SKM-1 treated with dmso at 0.1 percent for 144 hours (cell line): Measurements from ENCODE around the gene SWAP70.
A peak's percentile ranks its signal among the peaks of the same experiment; 100 is the strongest.

Experiments
- DNase-seq: peaks from one replicate; lab custom pipeline; 2025; ENCODE audit not compliant: unreplicated experiment; lab: John Stamatoyannopoulos, UW

Gene SWAP70

GRCh38 chr11:9651481-9651880, 12.4 kb upstream of the SWAP70 start:
- DNase-seq, result no peak

- no peak for DNase-seq
Observed at GRCh38 chr11:9651899-9652748, 11.8 kb upstream of the SWAP70 start.

GRCh38 chr11:9653871-9654270, 10.0 kb upstream of the SWAP70 start:
- no peak for DNase-seq

DNA sequence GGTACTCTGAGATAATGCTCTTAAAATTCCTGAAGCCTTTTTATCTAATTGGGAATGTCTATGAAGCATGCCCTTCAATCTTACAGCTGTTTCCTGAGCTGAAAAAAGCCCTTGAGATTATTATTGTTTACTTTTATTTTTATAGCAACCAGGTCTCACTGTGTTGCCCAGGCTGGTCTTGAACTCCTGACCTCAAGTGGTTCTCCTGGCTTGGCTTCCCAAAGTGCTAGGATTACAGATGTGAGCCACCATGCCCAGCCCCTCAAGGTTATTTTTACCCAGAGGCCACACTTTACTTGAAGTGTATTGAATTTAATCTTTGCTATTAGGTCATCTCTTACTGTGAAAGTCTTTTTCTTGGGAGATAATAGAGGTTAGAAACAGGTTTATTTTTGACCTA, 7.0 kb upstream of the SWAP70 start:
- no peak for DNase-seq

GRCh38 chr11:9657531-9657930, 6.3 kb upstream of the SWAP70 start:
- no peak for DNase-seq

DNA sequence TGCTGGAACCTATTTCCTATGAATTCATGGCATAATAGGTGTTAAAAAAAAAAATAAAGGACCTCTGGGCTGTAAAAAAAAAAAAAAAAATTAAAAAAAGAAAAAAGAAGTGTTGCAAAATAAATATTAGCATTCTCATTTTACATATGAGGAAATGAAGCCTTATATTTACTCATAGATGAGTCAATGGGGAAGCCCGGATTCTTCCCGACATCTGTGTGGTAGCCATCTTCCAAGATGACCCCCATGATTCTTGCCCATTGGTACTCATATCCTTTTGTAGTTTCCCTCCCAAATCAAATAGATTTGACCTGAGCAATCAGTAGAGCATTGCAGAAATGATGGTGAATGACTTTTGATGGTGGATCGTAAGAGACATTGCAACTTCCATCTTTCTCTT, 3.0 kb upstream of the SWAP70 start:
- no peak for DNase-seq

DNA sequence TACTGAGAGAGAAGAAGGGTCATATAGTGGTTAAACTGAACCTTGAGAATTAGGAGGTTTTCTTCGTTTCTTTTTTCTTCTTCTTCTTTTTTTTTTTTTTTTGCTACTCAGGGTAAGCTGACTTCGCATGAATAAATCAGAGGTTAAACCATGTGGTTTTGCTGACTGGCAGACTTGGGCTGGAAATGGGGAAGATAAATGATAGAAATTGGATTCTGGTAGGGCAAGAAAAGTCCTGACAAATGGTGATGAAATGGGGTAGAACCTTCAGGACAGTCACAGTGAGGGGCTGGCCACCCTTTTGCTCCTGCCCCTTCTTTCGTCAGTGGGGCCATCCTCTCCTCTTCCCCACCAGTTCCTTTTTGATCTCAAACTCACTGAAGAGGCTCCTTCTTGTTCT, 1.6 kb upstream of the SWAP70 start:
- peak; percentile 91 for DNase-seq

GRCh38 chr11:9664276-9665171, 647 bp downstream of the SWAP70 start:
- DNase-seq, result no peak

DNA sequence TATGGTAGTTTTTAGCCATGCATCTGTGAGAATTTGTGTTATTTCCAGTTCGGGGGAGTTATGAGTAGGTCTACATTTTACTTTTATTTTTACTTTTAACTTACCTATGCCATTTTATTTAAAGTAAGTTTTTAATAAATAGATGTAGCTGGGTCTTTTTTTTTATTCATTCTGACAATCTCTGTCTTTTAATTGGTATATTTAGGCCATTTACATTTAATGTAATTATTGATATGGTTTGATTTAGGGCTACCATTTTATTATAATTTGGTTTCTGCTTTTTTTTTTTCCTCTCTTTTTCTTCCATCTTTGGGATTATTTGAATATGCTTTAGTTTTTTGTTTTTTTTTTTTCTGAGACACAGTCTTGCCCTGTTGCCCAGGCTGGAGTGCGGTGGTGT, 1.9 kb downstream of the SWAP70 start:
- DNase-seq, result no peak

- DNase-seq, result no peak
Observed at GRCh38 chr11:9669954-9670353, 6.1 kb downstream of the SWAP70 start.

GRCh38 chr11:9672288-9672916, 8.5 kb downstream of the SWAP70 start:
- no peak for DNase-seq

DNA sequence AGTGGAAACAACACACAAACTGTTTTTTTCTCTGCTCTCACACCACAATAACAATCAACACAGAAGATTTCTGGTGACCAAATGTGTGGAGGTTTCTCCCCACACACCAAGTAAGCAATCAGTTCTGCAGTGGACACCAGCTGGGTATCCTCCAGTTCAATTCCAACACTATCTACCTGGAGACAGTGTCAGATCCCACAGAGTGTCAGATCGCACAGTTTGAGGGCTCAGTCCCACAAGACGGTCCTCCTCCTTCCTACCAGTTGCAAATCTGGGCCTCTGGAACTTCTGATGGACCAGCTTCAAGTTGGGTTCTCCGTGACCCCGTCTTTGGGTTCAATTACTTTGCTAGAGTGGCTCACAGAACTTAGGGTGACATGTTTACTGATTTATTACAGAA, 9.0 kb downstream of the SWAP70 start:
- no peak for DNase-seq

GRCh38 chr11:9675691-9676090, 11.8 kb downstream of the SWAP70 start:
- no peak for DNase-seq

DNA sequence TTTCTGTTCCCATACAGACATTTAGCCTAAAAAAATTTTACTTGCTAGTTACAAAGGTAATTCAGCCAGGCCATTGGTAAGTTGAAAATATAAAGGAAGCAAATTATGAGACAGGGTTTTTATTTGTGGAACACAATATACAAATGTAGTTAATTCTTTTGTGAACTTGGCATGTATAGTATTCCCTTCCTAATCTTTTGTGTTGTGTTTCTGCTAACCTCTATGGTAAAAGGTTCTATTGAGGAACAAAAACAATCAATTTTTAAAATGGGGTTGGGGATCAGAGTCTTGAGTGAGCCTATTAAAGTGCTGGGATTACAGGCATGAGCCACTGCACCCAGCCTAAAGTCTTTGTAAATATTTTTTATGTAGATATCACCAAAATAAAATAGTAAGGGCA, 14.1 kb downstream of the SWAP70 start:
- DNase-seq, result no peak

DNA sequence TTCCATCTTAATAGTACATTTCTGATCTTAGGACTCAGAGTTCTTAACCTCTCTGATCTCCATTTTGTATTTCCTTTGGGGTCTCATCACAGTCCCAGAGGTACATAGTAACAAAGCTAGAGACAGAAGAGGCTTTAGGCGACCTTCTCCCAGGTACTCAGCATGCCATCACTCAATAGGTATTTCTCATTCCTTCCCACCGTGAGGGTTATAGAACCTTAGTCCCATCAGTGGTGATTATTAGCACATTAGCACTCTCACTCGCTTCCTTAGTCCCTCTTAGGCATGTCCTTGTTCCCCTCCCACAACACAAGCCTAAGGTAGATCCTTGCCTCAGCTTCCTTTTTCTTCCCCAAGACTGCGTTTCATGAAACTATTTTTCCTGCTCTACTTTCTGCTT, 14.7 kb downstream of the SWAP70 start:
- no peak for DNase-seq

DNA sequence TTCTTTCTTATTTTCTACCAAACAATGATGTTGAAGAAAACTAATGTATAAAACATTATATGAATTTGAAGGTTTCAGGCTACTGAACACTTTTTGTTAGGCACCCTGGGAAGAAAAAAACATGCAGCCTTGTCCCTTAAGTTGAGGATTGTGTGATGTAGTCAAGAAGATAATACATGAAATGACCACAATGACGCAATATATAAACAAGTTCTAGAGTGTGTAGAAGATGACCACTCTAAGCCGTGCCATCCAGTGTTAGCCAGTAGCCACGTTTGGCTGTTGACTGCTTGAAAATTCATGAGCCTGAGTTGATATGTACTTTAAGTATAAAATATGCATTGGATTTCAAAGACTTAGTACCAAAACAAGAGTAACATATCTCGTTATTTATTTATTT, 16.2 kb downstream of the SWAP70 start:
- DNase-seq, result no peak

GRCh38 chr11:9681583-9682372, 17.9 kb downstream of the SWAP70 start:
- DNase-seq, result no peak

- DNase-seq, result no peak
Observed at GRCh38 chr11:9687711-9688477, 24.0 kb downstream of the SWAP70 start.

- peak; percentile 58 for DNase-seq
Observed at GRCh38 chr11:9688716-9689511, 25.0 kb downstream of the SWAP70 start.
